HG03558 (cell line): ENCODE data around the gene ACACB.

Experiments
- ATAC-seq: cut with Tn5 transposase; IDR thresholded peaks from one replicate; pipeline ENCODE4 v1.9.1; 2021; ENCODE audit warnings: moderate number of reproducible peaks; ENCODE audit not compliant: unreplicated experiment; ENCODE audit errors: extremely low read depth

ACACB gene

DNA sequence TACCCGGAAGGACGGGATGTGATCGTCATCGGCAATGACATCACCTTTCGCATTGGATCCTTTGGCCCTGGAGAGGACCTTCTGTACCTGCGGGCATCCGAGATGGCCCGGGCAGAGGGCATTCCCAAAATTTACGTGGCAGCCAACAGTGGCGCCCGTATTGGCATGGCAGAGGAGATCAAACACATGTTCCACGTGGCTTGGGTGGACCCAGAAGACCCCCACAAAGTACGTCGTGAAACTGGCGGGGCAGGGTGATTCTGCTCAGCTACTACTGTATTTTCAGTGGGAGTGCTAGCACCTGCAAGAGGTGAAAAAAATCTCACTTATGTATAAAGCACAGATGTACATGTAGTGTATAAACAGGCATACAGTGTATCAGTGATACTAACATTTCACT lies 129.8 kb downstream of the ACACB start:
- no peak for ATAC-seq

DNA sequence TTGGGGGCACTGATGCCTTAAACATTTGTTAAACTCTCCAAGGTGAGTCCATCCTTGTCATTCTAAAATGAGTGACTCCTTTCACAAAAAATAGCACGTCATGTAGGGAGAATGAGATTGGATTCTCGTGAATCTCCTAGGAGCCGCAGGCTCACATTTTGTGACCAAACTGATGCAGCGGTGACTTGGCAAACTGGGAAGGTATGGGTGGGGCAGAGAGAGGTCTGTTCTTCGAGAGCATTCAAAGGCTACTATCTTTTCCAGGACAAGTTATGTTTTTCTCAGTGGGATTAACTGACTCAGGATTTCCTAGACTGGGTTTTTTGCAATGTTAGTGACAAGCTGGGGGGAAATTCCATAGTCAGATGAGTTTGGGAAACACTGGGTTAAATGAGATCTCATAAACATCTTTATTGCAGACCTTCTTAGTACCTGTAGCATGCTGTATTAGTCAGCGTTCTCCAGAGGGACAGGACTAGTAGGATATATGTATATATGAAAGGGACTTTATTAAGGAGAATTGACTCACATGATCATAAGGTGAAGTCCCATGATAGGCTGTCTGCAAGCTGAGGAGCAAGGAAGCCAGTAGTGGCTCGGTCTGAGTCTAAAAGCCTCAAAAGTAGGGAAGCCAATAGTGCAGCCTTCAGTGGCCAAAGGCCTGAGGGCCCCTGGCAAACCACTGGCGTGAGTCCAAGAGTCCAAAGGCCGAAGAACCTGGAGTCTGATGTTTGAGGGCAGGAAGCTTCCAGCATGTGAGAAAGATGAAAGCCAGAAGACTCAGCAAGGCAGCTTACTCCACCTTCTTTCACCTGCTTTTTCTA lies 131.7 kb downstream of the ACACB start:
- no peak for ATAC-seq

DNA sequence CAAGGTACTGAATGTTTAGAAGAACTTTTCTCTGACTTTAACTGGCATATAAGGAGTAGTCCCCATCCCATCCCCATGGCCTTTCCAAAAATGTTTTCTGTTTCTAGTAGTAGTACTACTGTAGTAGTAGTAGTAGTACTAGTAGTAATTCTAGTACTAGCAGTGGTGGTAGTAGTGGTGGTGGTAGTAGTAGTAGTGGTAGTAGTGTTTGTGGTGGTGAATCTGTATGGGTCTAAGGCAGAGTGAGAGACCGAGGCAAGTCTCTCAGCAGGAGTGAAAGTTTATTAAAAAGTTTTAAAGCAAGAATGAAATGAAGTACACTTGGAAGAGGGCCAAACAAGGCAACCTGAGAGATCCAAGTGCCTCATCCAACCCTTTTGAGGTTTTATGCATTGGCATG lies 134.1 kb downstream of the ACACB start:
- no peak for ATAC-seq

DNA sequence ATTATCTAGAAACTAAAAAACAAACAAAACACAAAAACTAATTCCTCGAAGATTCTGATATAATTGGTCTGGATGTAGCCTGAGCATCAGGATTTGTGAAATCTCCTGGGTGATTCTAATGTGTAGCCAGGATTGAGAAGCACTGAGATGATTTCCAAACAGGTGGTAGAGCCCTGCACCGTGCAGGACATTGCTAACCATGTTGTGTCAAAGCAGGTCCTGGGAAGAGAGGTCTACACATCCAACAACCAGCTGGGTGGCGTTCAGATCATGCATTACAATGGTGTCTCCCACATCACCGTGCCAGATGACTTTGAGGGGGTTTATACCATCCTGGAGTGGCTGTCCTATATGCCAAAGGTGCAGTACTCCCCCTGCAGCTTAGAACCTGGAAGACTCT lies 136.4 kb downstream of the ACACB start:
- no peak for ATAC-seq

DNA sequence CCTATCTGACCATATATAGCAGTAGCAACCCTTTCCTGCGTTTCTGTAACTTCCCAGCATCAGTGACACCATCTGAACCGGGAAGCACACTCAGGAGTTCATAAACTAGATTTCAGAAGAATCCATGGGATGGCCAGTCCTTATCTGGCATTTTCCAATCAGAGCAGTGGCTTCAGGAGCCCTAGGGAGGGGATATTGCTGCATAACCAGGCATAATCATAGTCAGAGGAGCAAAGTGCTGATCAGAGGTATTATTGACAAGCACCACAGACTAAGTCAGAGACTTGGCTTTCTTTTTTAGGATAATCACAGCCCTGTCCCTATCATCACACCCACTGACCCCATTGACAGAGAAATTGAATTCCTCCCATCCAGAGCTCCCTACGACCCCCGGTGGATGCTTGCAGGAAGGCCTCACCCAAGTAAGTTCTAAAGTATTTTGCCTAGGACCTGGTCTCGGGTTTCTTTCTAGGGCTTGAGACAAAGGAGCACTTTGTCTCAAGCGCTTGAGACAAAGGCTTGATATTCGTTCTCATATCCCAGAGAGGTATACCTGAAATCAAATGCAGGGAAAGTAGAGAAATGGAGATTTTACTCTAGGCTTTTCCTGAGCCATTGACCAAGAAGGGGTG lies 137.6 kb downstream of the ACACB start:
- no peak for ATAC-seq

DNA sequence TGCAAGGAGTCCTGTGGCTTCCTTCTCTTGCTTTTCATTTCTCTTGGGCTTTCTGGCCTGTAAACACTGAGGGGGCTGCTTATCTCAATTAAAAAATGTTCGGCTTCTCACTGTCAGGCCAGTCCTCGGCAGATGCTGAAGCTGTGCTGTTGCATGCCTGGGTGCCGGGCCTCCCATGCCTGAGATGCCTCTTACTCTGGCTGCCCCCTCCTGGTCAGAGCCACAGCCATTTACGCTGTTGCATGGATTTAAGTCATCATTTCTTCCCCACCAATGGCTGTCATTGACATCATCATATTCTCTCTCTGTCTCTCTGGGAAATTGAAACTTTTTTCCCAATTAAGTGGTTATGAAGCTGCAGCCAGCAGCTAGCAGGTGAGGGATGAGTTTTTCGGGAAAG lies 139.0 kb downstream of the ACACB start:
- ATAC-seq = no peak

DNA sequence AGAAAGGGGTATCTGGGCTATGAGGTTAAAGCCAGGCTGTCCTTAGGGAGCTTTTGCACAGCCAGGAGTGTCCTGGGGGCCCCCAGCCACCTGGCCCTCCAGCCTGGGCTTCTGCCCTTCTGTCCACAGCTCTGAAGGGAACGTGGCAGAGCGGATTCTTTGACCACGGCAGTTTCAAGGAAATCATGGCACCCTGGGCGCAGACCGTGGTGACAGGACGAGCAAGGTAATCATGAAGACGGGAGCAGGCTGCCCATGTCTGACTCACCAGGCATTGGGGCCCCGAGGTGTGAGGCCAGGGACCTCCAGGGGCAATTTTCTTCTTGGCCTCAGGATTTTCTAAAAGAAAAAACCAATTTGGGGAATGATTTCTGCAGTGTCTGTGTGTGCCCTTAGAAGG lies 139.6 kb downstream of the ACACB start:
- no peak for ATAC-seq

DNA sequence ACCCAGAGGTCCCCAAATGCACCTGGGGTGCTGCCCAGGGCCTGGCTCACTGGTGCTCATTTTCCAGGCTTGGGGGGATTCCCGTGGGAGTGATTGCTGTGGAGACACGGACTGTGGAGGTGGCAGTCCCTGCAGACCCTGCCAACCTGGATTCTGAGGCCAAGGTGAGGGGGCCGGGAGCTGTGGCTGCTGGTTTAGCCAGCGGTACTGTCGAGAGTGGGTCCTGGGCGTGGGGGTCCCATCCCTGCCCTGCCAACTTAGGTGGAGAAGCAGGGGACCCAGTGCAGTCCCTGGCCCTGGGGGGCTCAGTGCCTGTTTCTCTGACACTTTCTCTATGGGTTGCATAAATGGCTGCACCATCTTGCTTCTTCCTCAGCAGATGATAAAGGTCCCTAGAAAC lies 141.8 kb downstream of the ACACB start:
- ATAC-seq = no peak

DNA sequence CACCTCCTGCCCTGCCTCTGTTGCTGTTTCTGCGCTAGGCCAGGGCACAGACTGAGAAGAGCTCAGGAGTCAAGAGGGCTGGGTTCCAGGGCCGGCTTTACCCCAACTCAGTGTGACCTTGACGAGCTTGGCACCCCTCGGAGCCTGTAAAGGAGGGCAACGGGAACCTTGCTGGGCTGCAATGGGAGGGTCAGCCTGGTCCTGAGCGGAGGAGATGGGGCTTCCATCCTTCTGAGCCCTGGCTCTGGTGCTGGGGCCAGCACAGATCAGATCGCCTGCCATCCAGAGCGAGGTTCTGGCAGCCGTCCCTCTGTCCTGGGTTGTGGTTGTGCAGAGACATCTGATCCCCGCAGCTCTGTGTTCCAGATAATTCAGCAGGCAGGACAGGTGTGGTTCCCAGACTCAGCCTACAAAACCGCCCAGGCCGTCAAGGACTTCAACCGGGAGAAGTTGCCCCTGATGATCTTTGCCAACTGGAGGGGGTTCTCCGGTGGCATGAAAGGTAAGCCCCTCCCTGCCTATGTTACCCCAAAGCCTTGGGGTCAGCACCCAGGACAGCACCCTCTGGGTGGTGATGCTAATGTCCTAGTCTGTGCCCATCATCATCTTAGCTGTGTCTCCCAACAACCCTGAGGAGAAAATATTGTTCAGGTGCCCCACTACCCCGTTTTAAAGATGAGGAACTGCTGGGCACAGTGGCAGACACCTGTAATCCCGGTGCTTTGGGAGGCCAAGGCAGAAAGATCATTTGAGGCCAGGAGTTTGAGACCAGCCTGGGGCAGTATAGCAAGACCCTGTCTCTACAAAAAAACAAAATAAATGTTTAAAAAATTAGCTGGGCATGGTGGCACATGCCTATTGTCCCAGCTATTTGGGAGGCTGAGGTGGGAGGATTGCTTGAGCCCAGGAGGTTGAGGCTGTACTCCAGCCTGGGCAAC lies 142.5 kb downstream of the ACACB start:
- no peak for ATAC-seq

DNA sequence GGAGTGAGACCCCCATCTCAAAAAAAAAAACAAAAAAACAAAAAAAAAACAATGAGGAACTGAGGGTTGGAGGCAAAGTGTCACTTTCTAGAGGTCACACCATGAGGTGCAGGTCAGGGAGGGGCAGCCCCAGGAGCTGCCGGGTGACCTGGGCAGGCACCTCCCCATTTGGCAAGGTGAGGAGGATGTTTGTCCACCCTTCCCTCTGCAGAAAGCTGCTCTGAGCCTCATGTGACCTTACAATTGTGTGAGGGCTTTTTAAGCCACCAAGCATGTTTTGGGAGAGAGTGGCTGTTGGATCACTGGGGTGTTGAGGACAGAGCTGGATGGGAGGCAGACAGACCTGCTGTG lies 143.1 kb downstream of the ACACB start:
- no peak for ATAC-seq

DNA sequence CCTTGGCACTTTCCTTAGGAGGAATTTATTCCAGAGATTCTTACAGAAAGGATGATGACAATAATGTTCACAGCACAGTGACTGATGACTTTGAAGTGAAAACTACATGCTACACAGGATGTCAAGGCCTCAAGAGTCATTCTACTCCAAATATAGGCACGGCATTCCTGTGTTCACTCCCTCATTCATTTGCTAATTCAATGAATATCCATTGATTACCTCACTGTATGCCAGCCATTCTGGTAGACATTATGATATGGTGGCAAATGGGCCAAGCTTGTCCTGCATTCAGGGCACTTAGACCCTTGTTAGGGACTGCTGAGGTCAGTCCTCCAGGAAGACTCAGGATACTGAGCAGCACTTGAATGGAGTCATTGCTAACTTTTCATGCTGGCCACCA lies 144.7 kb downstream of the ACACB start:
- no peak for ATAC-seq

DNA sequence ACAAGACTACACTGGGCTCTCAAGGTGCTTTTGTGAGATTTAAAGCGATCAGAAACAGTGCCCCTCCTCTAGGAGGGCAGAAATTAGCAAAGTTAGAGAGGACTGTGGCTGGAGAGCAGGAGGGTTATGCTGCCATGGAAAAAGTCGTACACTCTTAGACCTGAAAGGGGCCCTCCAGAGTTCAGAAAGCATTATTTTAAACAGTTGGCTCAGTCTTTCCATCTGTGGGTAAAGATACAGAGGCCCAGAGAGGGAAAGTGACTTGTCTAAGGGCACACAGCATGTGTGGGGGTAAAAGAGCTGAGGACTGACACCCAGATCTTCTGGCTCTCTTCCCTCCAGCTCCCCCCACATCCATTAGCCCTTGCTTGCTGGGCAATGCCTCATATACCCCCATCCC lies 145.6 kb downstream of the ACACB start:
- no peak for ATAC-seq

DNA sequence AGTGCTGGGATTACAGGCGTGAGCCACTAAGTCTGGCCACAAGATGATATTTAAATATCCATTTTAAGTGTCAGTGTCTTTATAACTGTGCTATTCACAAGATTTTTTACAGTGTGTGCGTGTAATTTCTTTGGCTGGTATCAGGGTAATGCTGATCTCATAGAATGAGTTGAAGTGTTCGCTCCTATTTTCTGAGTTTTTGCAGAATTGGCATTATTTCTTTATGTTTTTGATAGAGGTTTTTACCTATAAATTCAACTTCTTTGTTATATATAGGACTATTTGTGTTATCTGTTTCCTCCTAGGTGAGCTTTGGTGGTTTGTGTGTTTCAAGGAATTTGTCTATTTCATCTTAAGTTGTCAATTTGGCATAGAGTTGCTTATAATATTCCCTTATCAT lies 147.1 kb downstream of the ACACB start:
- ATAC-seq = no peak

DNA sequence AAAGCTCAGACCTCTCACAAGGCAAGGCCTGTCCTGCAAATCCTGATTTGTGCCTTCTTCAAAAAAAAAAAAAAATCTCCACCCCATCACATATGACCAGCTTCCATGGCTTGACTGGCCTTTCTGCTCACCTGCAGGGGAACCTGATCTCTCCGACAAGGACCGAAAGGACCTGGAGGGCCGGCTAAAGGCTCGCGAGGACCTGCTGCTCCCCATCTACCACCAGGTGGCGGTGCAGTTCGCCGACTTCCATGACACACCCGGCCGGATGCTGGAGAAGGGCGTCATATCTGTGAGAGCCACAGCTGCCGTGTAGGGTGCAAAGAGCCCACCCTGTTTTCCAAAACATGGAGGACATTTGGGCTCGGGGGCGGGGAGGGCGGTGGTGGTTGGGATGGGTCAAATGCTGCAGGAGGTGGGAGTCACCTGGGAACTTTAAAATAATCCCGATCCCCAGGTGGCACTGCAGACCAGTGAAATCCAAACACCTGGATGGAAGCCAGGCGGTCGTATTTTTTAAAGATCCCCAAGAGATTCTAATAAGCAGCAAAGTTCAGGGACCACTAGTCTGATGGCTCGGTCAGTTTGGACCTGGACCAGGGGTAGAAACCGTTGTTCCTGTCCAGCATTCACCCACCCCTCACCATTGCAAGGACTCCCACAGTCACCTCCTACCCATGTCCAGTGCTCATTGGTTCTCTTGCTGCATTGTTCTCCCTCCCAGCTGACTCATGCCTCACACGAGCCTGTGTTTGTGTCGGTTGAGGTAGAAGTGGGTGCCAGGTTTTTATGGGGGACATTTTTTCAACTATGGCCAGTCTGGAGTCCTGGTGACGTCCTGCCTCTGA lies 147.9 kb downstream of the ACACB start:
- no peak for ATAC-seq

DNA sequence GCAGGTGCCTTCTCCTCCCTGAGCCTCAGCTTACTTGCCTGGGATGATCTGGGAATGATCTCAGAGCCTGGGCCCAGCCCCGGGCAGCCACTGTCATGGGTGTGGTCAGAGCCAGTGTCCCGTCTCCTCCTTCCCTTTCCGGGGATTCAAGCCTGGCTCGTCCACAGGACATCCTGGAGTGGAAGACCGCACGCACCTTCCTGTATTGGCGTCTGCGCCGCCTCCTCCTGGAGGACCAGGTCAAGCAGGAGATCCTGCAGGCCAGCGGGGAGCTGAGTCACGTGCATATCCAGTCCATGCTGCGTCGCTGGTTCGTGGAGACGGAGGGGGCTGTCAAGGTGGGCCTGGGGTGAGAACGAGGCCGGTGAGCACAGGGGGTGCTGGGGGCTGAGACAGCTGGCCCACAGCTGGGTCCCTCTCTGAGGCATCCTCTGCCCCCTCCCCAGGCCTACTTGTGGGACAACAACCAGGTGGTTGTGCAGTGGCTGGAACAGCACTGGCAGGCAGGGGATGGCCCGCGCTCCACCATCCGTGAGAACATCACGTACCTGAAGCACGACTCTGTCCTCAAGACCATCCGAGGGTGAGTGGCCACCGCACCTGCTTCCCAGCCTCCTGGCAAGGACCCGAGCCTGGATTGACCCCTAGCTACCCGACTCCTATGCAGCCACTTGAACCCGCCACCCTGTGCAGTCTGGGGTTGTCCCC lies 148.7 kb downstream of the ACACB start:
- ATAC-seq = no peak

DNA sequence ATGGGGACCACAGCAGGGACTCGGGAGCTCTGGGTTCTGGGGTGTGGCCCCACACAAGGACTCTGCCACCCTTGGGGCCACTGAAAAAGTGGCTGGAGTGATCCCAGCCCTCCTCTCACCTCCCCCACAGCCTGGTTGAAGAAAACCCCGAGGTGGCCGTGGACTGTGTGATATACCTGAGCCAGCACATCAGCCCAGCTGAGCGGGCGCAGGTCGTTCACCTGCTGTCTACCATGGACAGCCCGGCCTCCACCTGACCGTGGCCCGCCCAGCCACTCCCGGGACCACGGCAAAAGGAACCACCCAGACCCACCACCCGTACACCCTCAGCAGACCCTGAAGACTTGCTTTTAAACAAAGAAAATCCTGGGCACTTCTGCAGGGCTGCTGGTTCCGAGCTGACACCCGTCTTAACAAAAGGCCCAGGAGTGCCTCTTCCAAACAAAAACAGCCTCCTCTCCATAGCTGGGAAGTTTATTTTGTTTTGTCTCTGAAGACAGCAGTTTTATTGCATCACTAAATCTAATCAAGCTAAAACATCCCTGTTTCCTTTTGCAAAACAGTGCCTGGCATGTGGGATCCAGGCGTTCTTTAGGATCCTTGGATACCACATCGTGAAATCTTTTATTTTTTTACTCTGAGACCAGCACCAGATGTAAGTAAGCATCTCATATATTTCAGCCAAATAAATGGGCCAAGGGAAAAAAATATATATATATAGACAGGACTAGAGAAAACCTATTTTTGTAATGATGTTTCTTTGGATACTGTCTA lies 149.9 kb downstream of the ACACB start:
- ATAC-seq = no peak

DNA sequence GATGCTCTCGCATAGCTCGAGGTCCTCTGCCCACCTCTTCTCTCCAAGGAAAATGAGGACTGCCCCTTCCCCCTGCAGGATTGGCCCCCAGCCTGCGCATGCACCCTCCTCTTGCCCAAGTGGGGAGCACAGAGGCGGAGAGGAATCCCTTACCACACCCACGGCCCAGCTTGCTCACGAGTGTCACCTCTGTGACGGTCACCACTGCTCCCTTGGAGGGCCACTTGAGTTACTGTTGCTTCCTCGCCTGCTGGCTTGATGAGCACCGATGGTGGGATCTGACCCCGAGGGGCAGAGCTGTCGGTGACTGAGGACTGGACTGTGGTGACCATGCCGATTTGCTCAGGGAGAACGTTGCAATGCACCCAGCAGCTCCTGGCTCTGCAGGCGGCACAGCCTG lies 151.0 kb downstream of the ACACB start:
- ATAC-seq = no peak

DNA sequence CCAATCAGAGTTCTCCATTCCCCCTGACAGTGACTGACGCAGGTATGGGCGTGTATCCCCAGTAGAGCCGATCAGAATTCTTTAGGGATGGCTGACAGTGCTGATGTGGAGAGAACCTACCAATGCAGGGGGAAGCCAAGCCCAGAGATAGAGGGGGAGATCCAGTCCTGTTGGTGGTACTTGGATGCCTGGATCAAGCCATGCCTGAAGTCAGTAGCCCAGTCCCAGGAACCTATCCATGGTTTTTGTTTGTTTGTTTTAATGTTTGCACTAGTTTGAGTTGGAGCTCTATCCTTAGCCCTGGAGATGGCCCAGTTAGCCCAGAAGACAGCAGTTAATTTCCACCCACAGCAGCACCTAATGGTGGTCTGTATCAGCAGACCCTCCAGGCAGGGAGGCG lies 152.5 kb downstream of the ACACB start:
- no peak for ATAC-seq

DNA sequence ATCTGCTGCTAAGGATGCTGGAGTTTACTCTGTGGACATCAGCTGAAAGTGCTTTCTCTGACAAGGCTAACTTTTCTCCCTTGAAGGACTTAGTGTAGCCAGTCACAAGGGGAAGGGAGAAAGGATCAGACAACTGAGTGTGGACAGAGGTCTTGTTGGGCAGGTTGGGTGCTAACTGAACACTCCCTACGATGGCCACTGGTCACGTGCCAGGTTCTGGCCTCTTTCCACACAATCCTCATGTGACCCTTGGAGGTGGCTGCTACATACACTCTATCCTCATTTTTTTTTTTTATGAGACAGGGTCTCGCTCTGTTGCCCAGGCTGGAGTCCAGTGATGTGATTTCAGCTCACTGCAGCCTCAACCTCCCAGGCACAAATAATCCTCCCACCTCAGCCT lies 153.0 kb downstream of the ACACB start:
- ATAC-seq = no peak
